Fibroblast of skin of scalp (primary cell): ENCODE data around the gene RIPK1.

ENCODE experiments used
- DNase-seq: peaks from one replicate; pipeline ENCODE4 v3.0.0-alpha.2; 2013

Gene RIPK1

DNA sequence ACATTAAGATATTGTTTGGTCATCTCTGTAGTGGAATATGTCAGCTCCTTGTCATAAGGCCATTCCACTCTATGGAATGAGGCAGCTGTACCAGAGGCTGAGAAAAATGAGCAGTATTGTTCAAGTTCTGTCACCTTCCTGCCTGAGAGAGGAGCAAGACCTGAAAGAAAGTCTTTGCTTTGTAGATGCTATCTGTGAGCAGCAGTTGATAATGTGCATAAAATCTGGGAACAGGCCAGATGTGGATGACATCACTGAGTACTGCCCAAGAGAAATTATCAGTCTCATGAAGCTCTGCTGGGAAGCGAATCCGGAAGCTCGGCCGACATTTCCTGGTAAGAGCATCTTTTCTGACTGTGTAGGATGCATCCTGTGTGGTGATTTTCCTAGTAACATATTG lies 16.8 kb downstream of the RIPK1 start:
- no peak for DNase-seq

DNA sequence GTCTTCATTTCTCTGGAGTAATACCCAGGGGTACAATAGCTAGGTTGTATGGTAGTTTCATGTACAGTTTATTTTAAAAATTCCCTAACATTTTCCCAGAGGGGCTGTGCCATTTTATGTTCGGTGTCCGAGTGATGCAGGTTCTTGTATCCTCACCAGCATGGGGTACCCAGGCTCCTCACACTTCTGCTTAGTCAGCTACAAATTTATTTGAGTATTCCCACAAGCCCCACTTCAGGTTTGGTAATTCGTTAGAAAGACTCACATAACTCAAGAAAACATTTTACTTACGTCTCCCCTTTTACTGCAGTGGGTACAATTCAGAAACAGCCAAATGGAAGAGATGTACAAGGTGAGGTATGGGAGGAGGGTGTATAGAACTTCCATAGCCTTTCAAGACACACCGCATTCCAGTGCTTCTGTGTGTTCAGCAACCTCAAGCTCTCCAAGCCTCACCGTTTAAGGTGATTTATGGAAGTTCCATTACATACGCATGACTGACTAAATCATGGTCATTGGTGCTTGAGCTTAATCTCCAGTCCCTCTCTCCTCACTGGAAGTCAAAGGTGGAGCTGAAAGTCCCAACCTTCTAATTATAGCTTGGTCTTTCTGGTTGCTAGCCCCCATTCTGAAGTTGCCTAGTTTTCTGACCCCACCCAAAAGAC lies 18.1 kb downstream of the RIPK1 start:
- DNase-seq = no peak

DNA sequence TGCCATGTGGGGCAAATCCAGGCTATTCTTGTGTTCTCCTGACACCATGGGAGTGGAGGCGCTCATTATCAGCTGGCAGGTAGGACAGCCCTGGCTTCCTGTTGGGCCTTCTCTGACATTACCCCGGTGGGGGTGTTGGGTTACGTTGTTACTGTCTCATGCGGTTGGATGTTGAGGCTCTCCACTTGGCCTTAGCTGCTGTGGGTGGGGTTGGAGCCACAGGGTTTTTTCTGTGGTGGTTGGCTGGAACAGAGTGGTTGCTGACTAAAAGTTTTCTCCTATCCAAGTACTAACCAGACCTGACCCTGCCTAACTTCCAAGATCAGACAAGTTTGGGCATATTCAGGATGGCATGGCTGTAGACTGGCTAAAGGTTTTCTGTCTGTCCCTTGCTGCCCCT lies 20.2 kb downstream of the RIPK1 start:
- peak; percentile 7 for DNase-seq

DNA sequence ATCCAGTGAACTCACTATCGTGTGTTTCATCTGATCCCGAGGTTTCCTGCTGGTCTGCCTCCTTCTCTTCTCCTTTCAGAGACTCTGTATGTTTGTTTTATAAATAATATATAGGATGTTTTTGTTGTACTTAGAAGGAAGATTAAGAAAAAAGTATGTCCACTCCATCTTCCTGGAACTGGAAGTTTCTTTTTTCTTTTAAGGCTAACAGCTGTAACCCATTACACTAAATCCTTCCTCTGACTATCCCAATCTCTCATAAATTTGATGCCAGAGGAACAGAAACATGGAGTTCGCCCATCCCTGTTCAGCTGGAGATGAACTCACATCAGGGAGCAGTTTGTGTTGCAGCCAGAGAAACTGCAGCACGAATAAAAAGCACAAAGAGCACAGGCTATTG lies 20.7 kb downstream of the RIPK1 start:
- peak; percentile 17 for DNase-seq

DNA sequence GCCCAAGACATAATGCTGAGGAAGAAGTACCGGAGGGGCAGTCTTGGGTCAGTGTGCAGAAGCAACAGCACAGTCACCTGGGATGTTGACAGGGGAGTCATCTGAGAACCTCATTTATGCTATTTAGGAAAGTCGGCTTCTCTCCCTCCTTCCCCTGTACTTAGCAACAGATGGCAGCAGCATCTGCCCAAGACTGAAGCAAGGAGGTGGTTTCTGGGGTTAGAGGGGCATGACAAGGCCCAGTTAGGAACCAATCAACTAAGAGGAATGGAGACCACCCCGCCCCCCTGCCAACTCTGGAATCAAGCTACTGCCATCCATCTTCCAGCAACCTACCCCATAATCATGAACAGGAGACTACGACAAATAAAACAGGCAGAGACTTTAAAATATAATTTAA lies 21.7 kb downstream of the RIPK1 start:
- peak; percentile 7 for DNase-seq

DNA sequence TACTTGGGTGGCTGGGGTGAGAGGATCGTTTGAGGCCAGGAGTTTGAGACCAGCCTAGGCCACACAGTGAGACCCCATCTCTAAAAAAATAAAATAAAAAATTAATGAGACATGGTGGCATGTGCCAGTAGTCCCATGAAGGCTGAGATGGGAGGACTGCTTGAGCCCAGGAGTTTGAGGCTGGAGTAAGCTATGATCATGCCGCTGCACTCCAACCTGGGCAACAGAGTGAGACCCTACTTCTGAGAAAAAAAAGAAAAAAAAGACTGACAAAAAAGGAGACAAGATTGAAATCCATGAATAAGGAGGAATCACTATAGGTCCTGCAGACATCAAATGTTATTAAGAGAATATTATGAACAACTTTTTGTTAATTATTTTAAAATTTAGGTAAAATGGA lies 26.5 kb downstream of the RIPK1 start:
- DNase-seq = no peak

DNA sequence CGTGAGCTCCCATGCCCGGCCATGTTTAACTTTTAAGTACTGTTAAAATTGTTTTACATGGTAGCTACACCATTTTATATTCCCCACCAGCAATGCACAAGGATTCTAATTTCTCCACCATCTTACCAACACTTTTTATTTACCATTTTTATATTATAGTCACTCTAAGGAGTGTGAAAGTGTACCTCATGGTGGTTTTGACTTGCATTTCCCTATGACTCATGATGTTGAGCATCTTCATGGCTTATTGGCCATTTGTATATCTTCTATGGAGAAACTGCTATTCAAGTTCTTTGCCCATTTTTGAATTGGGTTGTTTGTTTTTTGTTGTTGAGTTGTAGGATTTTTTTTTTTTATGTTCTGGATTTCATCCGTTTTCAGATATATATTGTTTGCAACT lies 34.6 kb downstream of the RIPK1 start:
- DNase-seq = no peak

DNA sequence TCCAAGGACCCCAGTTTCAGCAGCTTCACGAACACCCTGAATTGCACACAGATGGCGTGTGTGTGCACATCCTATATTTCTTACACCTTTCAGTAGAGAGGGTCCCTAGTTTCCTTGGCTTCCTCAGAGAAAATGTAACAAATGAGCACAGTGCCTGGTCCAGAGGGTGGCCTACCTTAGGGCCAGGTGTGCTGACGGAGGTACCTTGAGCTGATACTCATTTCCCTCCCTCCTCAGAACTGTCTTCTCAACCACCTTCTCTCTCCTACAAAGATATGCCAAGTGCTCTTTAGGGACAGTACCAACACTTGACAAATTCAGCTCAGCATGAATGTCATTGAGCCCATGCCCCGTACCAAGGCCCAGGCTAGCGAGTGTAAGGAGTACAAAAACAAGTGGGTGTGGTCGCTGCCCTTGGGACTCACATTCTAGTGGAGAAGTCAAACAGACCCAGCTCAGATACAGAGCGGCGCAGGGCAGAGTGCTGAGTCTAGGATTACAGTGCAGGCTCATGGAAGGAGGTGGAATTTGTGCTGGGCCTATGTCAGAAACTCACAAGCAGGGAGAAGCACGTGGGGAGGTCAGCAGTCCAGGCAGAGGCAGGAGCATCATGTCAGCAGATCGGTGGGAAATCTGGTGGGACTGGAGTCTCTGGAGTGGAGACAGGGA lies 40.6 kb downstream of the RIPK1 start:
- no peak for DNase-seq

DNA sequence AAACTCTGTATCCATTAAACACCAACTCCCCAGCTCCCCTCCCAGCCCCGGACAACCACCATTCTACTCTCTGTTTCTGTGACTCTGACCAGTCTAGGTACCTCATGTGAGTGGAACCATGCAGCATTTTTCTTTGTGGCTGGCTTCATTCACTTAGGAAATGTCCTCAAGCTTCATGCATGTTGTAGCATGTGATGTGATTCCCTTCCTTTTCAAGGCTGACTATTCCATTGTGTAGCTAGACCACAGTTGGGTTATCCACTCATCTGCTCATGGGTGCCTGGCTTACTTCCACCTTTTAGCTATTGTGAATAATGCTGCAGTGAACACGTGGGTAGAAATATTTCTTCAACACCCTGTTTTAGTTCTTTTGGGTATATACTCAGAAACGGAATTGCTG lies 41.5 kb downstream of the RIPK1 start:
- DNase-seq = no peak

DNA sequence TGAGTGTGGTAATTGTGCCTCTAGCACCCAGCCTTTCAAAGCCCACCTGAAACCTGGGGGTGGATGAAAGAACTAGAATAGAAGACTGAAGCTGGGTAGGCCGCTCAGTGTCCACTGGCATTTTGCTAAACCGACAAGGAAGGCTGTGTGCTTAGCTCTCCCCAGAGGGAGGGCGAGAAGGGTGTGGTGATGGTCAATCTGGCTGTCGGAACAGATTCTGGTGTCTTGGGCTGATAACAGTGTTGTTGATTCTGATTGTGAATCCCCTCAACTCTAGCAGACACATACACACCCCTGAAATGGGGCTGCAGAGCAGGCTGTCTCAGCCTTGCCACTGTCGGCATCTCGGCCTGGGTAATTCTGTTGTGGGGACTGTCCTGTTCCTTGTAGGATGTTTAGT lies 46.1 kb downstream of the RIPK1 start:
- DNase-seq = no peak

DNA sequence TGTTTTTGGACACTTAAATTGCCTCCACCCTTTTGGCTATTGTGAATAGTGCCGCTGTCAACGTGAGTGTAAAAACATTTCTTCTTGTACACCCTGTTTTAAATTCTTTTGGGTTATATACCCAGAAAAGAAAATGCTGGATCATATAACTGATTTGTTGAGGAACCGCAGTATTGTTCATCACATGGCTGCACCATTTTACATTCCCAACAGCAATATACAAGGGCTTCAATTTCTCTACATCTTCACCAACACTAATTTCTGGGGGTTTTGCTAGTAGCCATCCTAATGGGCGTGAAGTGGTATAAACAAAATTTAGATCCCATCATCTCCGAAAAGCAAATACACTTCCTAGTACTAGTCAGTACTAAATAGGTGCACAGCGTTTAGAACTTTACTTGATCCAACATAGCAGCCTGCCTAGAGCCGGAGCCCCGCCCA lies 49.6 kb downstream of the RIPK1 start:
- DNase-seq = no peak

DNA sequence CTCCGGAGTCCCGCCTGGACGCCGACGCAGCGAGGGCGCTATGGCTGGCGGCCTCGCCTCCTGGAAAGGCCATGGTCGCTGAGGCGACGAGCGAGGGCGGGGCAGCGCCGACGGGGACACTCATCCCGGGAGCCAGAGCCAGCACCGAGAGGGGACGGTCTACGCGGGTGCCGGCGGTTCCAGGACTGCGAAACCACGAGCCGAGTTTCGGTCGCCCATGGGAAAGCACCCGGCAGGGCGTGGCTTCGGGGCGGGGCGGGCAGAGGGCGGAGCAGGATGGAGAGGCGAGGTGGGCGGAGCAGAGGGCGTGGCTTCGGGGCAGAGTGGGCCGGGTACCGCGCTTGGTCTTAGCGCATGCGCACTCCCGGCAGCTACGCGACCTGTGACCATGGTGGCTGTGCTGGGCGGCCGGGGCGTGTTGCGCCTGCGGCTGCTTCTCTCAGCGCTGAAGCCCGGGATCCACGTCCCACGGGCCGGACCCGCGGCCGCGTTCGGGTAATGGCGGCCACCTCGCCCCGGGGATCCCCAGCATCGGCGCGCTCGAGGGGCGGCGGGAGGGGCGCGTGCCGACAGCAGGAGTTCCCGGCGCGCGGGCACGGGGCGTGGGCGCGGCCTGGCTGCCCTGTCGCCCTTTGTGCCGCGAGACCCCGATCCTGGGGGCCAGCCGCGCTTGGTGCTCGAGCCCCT lies 50.2 kb downstream of the RIPK1 start, which contains the start of gene BPHL:
Gene BPHL, plus strand, starts transcription at position 359 of the 687 bp plus-strand sequence. Its CDS starts 30 bp downstream, at position 389.
- DNase-seq = peak; percentile 93

DNA sequence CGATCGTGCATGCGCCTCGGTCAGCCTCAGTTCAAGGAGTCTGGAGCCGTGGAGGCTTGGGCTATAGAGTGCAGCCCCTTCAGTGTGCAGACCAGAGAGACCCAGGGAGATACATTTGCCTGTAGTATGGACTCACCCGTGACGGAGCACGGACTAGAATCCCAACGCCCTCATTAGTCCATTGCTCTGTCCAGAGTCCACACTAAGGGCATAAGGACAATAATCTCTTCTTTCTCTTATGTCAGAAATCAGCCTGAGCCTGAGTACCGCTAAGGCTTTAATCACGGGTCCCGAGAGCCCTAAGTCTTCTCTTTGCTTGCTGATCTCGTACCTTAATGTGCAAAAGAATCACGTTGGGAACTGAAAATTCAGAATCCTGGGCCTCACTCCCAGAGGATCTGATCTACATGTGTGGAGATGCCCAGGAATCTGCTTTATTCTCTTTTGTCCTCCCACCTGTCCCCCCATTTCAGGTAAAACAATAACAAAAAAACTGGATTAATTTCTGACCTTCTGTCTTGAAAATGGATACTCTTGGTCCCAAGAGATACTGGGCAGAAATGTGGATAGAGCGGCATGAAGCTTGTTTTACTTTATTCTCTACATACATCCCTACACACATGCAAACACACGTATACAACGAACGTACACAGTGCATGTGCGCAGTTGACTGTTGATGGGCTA lies 50.9 kb downstream of the RIPK1 start:
- peak; percentile 18 for DNase-seq

DNA sequence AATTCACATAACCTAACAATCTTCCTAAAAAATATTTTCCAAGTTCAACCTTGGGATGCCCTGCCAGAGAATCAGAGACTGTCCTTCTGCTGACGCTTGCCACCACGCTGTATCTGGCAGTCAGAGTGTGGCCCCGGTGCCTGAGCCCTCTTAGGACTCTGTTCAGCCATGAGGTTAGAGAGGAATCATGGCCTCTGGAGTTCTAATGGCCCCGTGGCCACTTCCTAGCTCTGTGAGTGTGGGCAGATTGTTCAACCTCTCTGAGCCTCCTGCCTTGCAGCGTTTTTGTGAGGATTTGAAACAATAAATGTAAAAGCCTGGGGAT lies 52.4 kb downstream of the RIPK1 start:
- no peak for DNase-seq

DNA sequence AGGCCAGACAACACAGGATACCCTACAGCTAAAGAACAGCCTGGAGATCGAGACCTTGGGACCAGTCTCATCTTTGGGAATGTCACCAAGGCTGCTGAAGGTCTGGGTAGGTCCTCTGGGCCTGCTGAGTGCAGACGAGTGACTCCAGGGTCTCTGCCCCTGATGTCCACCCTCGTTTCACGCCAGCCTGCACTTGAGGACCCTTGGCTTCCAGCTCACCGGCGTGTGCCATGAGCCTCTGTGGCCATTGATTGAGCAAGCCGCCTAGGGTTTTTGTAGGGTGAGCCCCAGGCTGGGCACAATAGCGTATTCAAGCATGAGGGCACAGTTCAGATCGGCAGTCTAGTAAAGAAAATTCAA lies 54.5 kb downstream of the RIPK1 start:
- DNase-seq = no peak

DNA sequence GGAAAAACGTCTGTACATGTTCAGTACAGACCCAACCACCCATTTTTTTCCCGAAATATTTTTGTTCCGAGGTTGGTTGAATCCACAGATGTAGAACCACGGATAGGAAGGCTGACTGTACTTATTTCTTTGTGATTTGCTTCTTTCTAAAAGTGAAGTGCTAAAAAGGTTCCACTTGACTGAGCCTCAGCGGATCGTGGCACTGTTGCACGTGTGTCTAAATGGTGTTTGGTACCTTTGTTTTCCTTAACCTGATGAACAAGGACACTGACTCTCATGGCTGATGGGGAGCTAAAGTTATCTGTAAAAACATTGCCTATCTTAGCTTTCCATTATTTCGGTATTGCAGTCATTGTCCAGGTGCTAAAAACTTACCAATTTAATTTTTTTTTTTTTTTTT lies 56.4 kb downstream of the RIPK1 start:
- no peak for DNase-seq

DNA sequence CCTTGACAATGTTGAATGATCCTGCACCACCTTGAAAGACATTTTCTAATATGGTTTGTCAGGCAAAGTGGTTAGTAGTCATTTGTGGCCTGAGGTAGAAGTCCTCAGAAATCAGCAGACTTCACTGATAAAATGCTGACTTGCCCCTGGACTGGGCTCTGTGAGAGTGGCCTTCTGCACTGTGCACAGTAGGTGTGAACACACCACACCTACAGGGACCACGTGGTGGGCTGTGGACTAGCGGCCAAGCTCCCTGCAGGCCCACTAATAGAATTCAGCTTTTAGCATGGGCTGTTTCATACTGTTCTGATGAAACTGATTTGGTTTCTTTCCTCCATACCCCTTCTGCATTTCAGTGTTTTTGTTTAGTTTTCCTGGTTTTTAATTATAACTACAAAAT lies 57.5 kb downstream of the RIPK1 start:
- DNase-seq = no peak

DNA sequence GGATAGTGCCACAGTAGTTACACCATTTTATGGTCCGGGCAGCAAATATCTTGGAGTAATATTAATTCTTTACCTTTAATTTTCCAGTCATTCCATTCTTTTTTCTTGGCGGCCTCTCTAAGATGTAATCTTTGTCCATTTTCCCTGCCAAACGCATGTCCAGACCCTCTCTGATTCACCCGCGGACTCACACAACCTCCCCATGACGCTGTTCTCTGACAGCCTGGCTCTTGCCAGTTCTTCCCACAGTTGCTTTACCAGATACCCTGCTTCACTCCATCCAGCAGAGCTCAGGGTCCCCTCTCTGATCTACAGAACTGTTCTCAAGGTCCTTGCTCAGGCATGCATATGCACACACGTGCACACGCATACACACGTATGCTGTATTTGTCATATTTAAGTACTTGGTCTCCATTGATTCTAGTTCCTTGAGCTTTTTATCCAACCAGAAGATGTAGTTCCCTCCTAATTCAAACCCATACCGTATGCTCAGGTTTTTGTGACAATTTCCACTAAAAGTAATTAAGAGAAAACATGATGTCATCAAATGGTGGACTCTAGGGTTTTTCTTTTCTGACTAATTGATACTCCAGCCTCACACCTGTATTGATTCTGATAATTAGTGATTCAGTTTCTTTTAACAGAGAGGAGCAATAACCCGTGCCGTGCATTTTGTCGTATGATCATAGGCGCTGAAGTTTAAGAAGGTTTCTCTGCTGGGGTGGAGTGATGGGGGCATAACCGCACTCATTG lies 60.2 kb downstream of the RIPK1 start:
- no peak for DNase-seq

DNA sequence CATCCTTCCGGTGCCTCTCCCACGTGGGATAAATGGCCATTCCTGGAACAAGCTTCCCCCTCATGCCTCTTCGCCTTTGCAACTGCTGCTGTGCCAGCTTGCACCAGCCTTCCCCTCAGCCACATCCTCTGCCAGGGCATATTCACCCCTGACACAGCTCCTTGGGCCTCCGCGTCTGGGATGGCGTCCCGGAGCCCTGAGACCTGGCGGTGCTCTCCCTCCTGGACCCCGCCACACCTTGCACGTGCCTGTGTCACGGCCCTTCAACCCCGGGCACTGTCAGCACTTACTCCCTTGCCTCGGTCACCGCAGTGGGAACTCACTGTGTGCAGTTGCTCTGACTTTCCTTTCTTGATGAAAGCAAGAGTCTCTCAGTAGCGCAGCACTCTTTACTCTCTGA lies 63.4 kb downstream of the RIPK1 start:
- no peak for DNase-seq

DNA sequence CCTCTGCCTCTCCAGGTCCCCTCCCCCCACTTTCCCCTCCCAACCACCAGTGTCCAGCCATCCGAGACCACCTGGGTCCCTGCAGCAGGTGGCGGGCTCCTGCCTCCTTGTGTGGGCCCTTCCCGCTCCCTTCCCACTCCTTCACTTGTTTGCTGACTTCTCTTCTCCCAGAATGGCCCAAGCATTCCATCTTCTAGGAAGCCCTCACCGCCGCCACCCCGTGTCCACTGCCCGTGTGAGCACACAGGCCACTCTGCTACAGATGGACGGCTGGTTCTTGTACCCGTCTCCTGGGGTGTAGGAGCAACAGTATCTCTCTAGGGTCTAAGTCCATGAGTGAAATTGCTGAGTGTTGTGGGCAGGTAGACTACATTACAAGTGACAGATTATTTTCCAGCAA lies 65.2 kb downstream of the RIPK1 start:
- DNase-seq = no peak

DNA sequence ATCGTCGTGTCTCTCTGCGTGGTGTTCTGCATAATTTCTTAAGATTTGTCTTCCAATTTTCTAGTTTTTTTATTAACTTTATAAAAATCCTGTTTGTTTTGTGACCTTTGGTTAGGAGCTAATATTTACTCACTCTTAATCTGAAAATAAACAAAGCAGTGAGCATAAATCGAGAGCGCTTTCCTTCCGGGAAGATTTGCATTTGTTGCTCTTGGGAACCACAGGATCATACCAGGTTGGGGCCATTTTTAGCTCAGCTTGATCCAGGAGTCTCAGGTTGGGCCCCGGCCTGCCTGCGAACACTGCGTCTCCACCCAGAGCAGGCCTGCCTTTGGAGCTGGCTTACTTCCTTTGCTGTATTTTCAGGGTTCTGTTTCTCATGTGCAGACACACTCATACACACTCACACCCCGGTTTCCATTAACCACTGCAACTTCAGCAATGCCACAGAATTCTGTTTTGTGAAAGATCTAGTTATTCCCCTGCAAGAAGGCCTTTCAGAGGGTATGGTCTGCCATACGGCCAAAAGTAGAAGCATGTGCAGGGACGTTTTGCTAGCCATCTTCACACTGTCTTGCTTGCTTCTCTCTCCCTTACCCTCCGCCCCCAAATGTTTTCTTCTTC lies 67.5 kb downstream of the RIPK1 start:
- DNase-seq = no peak

DNA sequence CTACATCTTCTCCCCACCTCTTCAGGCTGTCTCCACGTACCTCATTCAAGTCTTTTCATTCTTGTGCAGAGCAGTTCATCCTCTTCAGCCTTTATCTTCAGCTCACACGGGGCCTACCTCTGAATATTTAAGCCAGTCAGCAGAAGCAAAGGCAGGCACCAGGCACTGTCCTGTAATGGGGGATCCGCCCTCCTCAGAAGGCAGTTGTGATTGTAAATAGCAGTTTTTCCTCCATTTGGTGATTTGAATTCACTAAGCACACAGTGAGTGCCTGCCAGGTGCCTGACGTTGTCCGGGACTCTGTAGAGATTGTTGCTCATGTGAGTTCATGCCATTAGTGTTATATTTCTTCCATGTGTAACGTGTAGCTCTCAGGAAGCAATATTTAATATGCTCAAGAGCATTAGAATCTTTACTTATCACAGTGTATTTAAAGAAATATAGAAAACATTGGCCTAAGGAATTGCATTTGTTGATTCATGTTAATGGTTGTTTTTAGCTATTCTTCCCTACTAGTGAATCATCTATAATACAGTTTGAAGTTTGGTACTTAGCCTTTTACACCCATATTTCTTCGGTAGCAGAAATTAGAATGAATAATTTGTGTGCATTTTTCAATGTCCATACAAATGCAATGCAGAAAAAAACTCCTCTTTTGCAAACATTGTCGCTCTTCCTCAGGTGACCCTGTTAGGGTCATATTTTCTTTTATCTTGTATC lies 68.2 kb downstream of the RIPK1 start:
- DNase-seq = no peak
